ENCODE data around the gene SIM2. TPM values are rescaled to one million over a fixed set of nuclear protein-coding genes. Genes with fewer than 3 reads are reported as not detected.

SIM2 gene
- total RNA-seq, 3 donors from 2014 or later (not counting 1 experiment from before 2014, with no cell fraction given): not detected

DNA sequence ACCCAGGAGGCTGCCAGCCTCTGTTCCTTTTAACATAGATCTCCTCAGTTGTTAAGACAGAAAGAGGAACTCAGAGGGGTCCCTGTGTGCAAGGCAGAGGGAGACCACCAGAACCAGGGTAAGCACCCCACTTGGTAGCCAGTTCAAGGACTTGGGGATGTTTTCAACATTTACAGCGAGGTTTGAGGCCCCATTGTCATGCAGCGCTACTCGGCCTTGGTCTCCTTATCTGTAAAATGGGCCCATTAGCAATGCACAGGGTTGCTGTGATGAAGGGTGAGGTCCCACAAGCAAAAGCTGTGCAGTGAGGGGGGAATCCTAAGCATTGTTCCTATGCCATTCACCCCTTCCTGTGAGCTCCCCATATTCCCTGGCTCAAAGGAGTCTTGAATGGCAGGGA is 4.2 kb downstream of the SIM2 start:
- Histone ChIP-seq H3K36me3 (ENCODE audit: control insufficient read depth, insufficient read depth, low read length) (no peaks in the 10 kb centered on the region), H3K27ac (ENCODE audit: low read length) (no peak overlapping the region), H3K4me1 (ENCODE audit: control insufficient read depth, insufficient read depth, low read length) (peaks cover 24% of the 10 kb centered on the region), H3K27me3 (ENCODE audit: control insufficient read depth, insufficient read depth, low read length) (peaks cover 52% of the 10 kb centered on the region), H3K4me3 (ENCODE audit: low read length) (no peak overlapping the region), H3K9me3 (ENCODE audit: control insufficient read depth, insufficient read depth, low read length) (no peaks in the 10 kb centered on the region)
- 18% methylated on average over 3 of the region's 3 CpGs for WGBS (ENCODE audit: insufficient coverage)
- no peak overlapping the region for H3K4me3 Mint-ChIP-seq
- H3K9me3 Mint-ChIP-seq: no peaks in the 10 kb centered on the region
- ATAC-seq: no peak
- TF ChIP-seq, protein P1, sequence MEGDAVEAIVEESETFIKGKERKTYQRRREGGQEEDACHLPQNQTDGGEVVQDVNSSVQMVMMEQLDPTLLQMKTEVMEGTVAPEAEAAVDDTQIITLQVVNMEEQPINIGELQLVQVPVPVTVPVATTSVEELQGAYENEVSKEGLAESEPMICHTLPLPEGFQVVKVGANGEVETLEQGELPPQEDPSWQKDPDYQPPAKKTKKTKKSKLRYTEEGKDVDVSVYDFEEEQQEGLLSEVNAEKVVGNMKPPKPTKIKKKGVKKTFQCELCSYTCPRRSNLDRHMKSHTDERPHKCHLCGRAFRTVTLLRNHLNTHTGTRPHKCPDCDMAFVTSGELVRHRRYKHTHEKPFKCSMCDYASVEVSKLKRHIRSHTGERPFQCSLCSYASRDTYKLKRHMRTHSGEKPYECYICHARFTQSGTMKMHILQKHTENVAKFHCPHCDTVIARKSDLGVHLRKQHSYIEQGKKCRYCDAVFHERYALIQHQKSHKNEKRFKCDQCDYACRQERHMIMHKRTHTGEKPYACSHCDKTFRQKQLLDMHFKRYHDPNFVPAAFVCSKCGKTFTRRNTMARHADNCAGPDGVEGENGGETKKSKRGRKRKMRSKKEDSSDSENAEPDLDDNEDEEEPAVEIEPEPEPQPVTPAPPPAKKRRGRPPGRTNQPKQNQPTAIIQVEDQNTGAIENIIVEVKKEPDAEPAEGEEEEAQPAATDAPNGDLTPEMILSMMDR (IDR thresholded peaks at IDR 0.05): no peak
- no peak overlapping the region for H3K27ac Mint-ChIP-seq
- peaks cover 58 to 62% of the 10 kb centered on the region in 2 donors for H3K27me3 Mint-ChIP-seq (ENCODE audit: low read depth in 2 of 2)
- peaks cover 18 to 32% of the 10 kb centered on the region in 2 donors for H3K4me1 Mint-ChIP-seq
- no peak for DNase-seq
- intact Hi-C loops (cut with micrococcal nuclease): no loop called here
- no peaks in the 10 kb centered on the region for H3K36me3 Mint-ChIP-seq

DNA sequence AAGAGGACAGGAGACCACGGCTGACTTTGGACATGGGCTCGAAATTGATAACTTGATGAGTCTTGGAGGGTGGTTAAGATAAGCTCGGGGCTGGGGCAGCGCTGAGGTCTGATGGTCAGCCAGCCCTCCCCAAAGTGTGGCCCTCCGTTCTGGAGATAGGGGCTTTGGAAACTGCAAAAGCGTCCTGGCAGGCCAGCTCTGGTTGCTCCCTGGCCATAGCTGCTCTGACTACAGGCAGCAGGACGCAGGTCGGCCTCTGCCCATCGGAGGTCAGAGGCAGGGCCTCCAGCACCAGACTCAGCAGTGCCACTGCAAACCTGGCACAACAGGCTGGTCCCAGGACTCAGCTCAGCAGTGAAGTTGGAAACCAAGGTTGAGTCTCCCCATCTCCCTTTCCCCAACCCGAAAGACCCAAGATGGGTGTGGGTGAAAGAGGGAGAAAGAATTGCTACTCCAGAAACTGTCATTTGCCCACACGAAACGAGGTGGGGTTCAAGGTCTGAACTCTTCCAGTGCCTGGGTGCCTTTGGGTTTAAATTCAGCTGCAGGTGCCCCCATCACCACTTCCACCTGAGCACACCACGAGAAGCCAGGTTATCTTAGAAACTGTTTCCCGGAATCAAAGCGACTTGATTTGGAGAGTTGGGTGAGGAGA is 4.8 kb downstream of the SIM2 start:
- intact Hi-C loops (cut with micrococcal nuclease): no loop called here
- peaks cover 18 to 38% of the 10 kb centered on the region in 2 donors for H3K4me1 Mint-ChIP-seq
- no peaks in the 10 kb centered on the region for H3K36me3 Mint-ChIP-seq
- H3K27ac Mint-ChIP-seq: no peak overlapping the region
- no peak overlapping the region for H3K4me3 ChIP-seq (ENCODE audit: low read length)
- H3K9me3 ChIP-seq (ENCODE audit: control insufficient read depth, insufficient read depth, low read length): no peaks in the 10 kb centered on the region
- H3K27ac ChIP-seq (ENCODE audit: low read length): no peak overlapping the region
- H3K9me3 Mint-ChIP-seq: no peaks in the 10 kb centered on the region
- ATAC-seq (no peak), DNase-seq (no peak)
- H3K4me1 ChIP-seq (ENCODE audit: control insufficient read depth, insufficient read depth, low read length): peaks cover 20% of the 10 kb centered on the region
- TF ChIP-seq, protein P1 (IDR thresholded peaks at IDR 0.05): no peak
- 17% methylated on average over 12 of the region's 15 CpGs for WGBS (ENCODE audit: insufficient coverage)
- H3K36me3 ChIP-seq (ENCODE audit: control insufficient read depth, insufficient read depth, low read length): no peaks in the 10 kb centered on the region
- peaks cover 54% of the 10 kb centered on the region for H3K27me3 ChIP-seq (ENCODE audit: control insufficient read depth, insufficient read depth, low read length)
- peaks cover 63 to 67% of the 10 kb centered on the region in 2 donors for H3K27me3 Mint-ChIP-seq (ENCODE audit: low read depth in 2 of 2)
- H3K4me3 Mint-ChIP-seq: no peak overlapping the region

DNA sequence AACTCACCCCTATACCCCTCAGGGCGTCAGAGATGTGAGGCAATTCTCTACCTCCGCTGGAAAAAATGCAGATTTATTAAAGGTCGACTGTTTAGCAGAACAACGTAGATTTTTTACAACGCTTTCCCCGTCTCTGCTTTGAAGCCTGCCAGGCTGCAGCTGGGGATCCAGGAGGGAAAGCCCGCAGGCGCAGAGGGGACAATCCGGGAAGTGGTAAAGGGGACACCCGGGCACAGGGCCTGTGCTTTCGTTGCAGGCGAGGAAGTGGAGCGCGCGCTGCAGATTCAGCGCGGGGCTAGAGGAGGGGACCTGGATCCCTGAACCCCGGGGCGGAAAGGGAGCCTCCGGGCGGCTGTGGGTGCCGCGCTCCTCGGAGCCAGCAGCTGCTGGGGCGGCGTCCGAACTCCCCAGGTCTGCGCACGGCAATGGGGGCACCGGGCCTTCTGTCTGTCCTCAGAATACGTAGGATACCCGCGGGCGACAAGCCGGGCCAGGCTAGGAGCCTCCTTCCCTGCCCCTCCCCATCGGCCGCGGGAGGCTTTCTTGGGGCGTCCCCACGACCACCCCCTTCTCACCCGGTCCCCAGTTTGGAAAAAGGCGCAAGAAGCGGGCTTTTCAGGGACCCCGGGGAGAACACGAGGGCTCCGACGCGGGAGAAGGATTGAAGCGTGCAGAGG is 5.5 kb downstream of the SIM2 start:
- H3K9me3 ChIP-seq (ENCODE audit: control insufficient read depth, insufficient read depth, low read length): no peaks in the 10 kb centered on the region
- DNase-seq (peak in 1 of 2 donors; percentile 6), ATAC-seq (no peak)
- H3K27ac ChIP-seq (ENCODE audit: low read length): no peak overlapping the region
- H3K4me1 ChIP-seq (ENCODE audit: control insufficient read depth, insufficient read depth, low read length): peaks cover 20% of the 10 kb centered on the region
- H3K4me3 ChIP-seq (ENCODE audit: low read length): no peak overlapping the region
- intact Hi-C loops (cut with micrococcal nuclease): no loop called here
- H3K36me3 ChIP-seq (ENCODE audit: control insufficient read depth, insufficient read depth, low read length): no peaks in the 10 kb centered on the region
- TF ChIP-seq, protein P1 (IDR thresholded peaks at IDR 0.05): no peak
- H3K27ac Mint-ChIP-seq: no peak overlapping the region
- H3K36me3 Mint-ChIP-seq: no peaks in the 10 kb centered on the region
- WGBS (ENCODE audit: insufficient coverage): 4% methylated on average over 49 of the region's 49 CpGs
- H3K4me1 Mint-ChIP-seq: peaks cover 18 to 38% of the 10 kb centered on the region in 2 donors
- no peak overlapping the region for H3K4me3 Mint-ChIP-seq
- H3K9me3 Mint-ChIP-seq: no peaks in the 10 kb centered on the region
- peaks cover 54% of the 10 kb centered on the region for H3K27me3 ChIP-seq (ENCODE audit: control insufficient read depth, insufficient read depth, low read length)
- peaks cover 64 to 68% of the 10 kb centered on the region in 2 donors for H3K27me3 Mint-ChIP-seq (ENCODE audit: low read depth in 2 of 2)
